Left forelimb (tissue), 1 donor: ENCODE results near the gene MSANTD1.

Experiments used
- DNase-seq: peaks from one replicate; pipeline ENCODE4 v3.0.0-alpha.2; 2018; ENCODE audit warnings: low spot score

The MSANTD1 gene

GRCh38 chr4:3233391-3234071, 15.4 kb upstream of the MSANTD1 start:
- no peak for DNase-seq

DNA sequence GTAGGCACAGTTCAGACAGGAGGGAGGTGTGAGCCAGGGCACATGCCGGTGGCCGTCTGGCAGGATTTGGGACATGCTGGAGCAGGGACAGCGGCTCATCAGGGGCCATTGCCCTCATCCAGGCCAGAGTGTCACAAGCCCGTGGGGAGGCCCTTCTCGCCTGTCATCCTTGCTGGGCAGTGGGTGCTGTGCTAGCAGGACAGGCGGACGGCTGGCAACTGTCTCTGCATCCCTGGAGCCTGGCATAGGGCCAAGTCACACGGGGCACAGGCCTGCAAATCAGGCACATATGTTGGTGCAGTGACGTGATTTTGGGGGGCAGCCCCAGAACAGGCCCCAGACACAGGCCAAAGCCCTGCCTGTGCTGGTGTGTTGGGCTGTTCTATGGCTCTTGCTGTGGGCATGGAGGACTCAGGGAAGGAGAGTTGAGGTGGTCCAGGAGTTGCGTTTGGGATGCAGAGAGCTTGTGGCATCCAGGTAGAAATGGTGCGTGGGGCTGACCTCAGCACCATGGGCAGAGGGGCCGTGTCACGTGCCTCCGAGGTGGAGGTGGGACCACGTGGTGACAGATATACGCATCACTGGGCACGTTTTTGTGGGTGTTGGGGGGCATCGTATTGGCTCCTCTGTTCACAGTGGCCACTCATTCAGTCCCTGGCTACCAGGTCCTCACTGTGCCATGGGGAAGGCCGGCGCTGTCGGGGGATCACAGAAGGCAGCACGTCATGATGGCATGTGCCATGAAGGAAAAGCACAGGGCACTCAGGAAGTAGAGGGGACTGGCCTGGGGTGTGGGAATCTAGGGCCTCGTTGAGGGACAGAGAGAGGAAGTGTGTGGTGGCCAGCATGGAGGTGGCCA, 14.6 kb upstream of the MSANTD1 start:
- no peak for DNase-seq

DNA sequence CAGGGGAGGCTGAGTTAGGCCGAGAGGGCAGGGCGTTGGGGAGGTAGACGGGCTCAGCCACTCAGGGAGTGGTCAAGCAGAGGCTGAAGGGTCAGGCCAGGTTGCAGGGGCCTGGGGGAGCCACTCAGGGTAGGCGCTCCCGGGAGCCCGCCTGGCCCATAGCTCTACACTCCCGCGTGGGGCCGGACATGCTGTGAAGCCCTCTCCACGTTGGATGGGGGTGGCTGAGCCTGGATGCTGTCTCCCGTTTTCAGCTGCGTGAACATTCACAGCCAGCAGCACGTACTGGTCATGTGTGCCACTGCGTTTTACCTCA, 14.0 kb upstream of the MSANTD1 start:
- no peak for DNase-seq

DNA sequence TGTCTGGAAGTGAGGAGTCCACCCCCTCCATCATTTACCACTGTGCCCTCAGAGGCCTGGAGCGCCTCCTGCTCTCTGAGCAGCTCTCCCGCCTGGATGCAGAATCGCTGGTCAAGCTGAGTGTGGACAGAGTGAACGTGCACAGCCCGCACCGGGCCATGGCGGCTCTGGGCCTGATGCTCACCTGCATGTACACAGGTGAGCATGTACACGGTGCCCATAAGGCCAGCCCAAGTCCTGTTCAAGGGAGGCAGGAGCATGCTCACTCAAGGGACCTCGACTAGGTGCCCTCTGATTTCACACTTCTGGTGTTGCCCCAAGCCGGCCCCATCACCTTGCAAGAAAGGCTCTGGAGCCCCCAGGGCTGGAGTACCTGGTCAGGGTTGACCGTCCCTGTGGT, 13.4 kb upstream of the MSANTD1 start:
- DNase-seq, result no peak

DNA sequence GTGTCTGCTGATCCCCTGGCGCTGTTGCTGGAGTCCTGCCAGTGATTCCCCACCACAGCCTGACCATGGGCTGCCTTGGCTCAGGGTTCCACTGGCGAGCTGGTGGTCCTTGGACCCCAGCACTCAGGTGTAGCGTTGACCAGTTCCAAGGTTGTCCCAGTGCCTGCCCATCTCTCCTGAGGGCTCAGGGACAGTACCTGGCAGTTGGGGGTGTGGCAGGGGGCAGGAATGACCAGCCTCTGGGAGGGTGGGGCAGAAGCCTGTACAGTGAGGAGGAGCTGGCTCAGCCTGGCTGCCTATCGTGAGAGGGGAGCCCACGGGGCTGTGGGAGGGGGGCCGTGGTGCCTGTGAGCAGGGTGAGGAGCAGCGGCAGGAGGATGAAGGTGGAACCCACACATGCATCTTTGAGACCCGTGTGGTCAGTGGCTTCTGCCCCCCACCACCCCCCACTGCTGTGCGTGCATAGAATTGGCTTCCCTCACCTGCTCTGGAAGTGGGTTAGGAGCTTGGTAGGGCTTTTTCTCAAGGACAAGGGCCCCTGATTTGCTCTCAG, 12.6 kb upstream of the MSANTD1 start:
- DNase-seq, result no peak

GRCh38 chr4:3237266-3237665, 11.7 kb upstream of the MSANTD1 start:
- no peak for DNase-seq

- no peak for DNase-seq
Measured at GRCh38 chr4:3237712-3238560, 11.0 kb upstream of the MSANTD1 start.

DNA sequence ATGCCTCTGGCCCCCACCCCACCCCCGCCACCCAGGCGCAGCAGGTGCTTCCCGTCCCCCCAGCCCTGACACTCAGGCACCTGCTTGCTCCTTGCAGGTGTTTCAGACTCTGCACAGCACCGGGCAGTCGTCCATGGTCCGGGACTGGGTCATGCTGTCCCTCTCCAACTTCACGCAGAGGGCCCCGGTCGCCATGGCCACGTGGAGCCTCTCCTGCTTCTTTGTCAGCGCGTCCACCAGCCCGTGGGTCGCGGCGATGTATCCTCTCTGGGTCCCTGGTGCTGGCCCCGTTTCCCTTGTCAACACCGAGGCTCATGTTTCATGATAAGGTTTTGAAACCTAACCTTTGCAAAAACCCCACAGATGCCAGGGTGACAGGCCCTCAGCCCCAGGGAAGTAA, 10.2 kb upstream of the MSANTD1 start:
- no peak for DNase-seq

GRCh38 chr4:3239303-3239702, 9.7 kb upstream of the MSANTD1 start:
- DNase-seq, result no peak

DNA sequence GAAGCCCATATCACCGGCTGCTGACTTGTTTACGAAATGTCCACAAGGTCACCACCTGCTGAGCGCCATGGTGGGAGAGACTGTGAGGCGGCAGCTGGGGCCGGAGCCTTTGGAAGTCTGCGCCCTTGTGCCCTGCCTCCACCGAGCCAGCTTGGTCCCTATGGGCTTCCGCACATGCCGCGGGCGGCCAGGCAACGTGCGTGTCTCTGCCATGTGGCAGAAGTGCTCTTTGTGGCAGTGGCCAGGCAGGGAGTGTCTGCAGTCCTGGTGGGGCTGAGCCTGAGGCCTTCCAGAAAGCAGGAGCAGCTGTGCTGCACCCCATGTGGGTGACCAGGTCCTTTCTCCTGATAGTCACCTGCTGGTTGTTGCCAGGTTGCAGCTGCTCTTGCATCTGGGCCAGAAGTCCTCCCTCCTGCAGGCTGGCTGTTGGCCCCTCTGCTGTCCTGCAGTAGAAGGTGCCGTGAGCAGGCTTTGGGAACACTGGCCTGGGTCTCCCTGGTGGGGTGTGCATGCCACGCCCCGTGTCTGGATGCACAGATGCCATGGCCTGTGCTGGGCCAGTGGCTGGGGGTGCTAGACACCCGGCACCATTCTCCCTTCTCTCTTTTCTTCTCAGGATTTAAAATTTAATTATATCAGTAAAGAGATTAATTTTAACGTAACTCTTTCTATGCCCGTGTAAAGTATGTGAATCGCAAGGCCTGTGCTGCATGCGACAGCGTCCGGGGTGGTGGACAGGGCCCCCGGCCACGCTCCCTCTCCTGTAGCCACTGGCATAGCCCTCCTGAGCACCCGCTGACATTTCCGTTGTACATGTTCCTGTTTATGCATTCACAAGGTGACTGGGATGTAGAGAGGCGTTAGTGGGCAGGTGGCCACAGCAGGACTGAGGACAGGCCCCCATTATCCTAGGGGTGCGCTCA, 8.7 kb upstream of the MSANTD1 start:
- DNase-seq, result no peak

GRCh38 chr4:3240936-3241522, 7.9 kb upstream of the MSANTD1 start:
- DNase-seq, result no peak

DNA sequence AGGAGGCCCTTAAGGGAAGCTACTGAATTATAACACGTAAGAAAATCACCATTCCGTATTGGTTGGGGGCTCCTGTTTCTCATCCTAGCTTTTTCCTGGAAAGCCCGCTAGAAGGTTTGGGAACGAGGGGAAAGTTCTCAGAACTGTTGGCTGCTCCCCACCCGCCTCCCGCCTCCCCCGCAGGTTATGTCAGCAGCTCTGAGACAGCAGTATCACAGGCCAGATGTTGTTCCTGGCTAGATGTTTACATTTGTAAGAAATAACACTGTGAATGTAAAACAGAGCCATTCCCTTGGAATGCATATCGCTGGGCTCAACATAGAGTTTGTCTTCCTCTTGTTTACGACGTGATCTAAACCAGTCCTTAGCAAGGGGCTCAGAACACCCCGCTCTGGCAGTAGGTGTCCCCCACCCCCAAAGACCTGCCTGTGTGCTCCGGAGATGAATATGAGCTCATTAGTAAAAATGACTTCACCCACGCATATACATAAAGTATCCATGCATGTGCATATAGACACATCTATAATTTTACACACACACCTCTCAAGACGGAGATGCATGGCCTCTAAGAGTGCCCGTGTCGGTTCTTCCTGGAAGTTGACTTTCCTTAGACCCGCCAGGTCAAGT, 6.9 kb upstream of the MSANTD1 start:
- DNase-seq, result peak; percentile 84

DNA sequence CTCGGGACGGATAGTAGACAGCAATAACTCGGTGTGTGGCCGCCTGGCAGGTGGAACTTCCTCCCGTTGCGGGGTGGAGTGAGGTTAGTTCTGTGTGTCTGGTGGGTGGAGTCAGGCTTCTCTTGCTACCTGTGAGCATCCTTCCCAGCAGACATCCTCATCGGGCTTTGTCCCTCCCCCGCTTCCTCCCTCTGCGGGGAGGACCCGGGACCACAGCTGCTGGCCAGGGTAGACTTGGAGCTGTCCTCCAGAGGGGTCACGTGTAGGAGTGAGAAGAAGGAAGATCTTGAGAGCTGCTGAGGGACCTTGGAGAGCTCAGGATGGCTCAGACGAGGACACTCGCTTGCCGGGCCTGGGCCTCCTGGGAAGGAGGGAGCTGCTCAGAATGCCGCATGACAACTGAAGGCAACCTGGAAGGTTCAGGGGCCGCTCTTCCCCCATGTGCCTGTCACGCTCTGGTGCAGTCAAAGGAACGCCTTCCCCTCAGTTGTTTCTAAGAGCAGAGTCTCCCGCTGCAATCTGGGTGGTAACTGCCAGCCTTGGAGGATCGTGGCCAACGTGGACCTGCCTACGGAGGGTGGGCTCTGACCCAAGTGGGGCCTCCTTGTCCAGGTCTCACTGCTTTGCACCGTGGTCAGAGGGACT, 5.7 kb upstream of the MSANTD1 start:
- no peak for DNase-seq

- DNase-seq, result no peak
Measured at GRCh38 chr4:3244002-3244401, 5.0 kb upstream of the MSANTD1 start.

DNA sequence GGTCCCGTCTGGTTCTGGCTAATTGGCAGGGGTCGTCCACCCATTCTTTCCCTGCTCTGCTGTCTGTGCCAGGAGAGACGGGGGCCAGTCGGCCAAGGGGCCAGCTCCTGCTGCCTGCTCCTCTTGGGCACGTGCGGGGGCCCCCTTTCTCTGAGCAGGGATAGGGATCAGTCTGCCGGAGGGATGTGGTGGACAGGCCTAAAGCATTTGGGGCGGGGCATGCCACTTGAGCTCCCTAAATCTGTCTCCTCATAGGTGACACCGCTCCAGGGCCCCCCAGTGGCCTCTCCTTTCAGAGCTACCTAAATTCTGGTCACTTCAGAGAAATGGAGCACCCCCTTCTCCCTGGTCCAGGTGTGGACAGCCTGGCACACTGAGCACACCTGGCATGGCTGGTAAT, 4.2 kb upstream of the MSANTD1 start:
- no peak for DNase-seq

DNA sequence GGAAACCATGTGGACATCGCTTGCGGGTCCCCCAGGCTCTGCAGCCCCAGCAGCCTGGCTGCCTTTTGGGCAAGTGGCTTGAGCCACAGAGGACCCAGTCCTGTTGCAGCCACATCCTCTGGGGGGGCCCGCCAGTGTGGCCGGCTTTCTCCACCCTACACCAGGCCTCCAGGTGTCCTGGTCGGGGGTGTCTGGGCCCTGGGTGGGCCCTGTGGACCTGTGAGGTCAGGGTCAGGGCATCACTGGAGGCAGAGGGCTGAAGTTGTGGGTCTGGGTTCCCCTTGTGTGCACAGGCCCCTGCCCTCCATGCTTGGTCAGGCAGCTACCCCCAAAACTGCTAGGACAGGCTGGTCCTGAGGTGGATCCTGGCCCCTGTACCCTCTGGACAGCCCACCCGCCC, 3.3 kb upstream of the MSANTD1 start:
- no peak for DNase-seq

- no peak for DNase-seq
Measured at GRCh38 chr4:3246458-3247398, 2.2 kb upstream of the MSANTD1 start.

DNA sequence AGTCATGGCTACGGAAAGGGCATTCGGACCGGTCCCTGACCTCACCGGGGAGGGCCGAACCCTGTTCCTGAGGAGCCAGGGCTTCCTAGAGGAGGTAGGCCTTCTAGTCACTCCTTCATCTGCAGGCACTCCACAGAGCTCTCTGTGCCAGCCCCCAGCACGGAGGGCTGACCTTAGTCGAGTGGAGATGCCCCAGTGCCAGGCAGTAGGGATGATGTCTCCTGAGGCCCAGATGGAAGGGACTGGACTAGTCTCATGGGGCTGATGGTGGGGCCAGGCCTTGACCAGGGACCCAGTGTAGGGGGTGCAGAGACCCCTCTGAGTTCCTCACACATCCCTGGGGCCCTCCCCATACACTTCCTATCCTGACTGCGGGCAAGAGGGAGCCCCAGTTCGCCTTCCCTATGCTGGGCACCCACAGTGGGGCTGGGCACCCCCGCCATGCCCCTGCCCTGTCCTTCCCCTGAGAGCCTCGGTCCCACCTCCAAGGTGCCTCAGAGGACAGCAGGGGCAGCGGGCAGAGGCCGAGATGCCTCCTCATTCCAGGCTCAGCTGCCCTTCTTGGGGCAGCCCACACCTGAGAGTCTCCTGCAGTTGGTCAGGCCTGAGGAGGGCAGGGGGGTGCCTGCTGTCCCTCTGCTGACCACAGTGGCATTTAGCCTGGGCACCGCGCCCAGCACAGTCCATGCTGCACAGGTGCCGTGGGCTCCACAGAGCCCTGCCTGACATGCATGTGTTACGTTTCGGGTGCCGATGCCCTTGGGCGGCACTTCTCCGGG, 1.4 kb upstream of the MSANTD1 start:
- DNase-seq, result no peak
